ENCODE measurements around the gene RPL13. TPM values are rescaled to one million over a fixed set of nuclear protein-coding genes. Genes with fewer than 3 reads are reported as not detected.

RPL13 gene
- total RNA-seq, 1 donor from 2014 or later = 9,109 TPM

- DNase-seq (ENCODE audit: low read depth) = no peak
- TF ChIP-seq CTCF (conservative IDR thresholded peaks at IDR 0.05; ENCODE audit: low read depth, low read length) = no peak
- peak overlapping the region; percentile 72 for H3K4me3 ChIP-seq (ENCODE audit: low read depth, low read length)
Measured at GRCh38 chr16:89577055-89577759, 16.7 kb downstream of the RPL13 start.

- no peak for DNase-seq (ENCODE audit: low read depth)
- TF ChIP-seq CTCF (conservative IDR thresholded peaks at IDR 0.05; ENCODE audit: low read depth, low read length) = no peak
- no peak overlapping the region for H3K4me3 ChIP-seq (ENCODE audit: low read depth, low read length)
Measured at GRCh38 chr16:89579351-89579750, 18.9 kb downstream of the RPL13 start.

GRCh38 chr16:89581045-89581695 is 20.7 kb downstream of the RPL13 start:
- no peak overlapping the region for H3K4me3 ChIP-seq (ENCODE audit: low read depth, low read length)
- DNase-seq (ENCODE audit: low read depth) = peak; percentile 94
- no peak for TF ChIP-seq CTCF (conservative IDR thresholded peaks at IDR 0.05; ENCODE audit: low read depth, low read length)

- no peak for DNase-seq (ENCODE audit: low read depth)
- no peak for TF ChIP-seq CTCF (conservative IDR thresholded peaks at IDR 0.05; ENCODE audit: low read depth, low read length)
- H3K4me3 ChIP-seq (ENCODE audit: low read depth, low read length) = no peak overlapping the region
Measured at GRCh38 chr16:89581861-89582563, 21.5 kb downstream of the RPL13 start.

GRCh38 chr16:89582614-89583196 is 22.2 kb downstream of the RPL13 start:
- H3K4me3 ChIP-seq (ENCODE audit: low read depth, low read length) = no peak overlapping the region
- no peak for TF ChIP-seq CTCF (conservative IDR thresholded peaks at IDR 0.05; ENCODE audit: low read depth, low read length)
- DNase-seq (ENCODE audit: low read depth) = no peak

- H3K4me3 ChIP-seq (ENCODE audit: low read depth, low read length) = no peak overlapping the region
- no peak for TF ChIP-seq CTCF (conservative IDR thresholded peaks at IDR 0.05; ENCODE audit: low read depth, low read length)
- DNase-seq (ENCODE audit: low read depth) = no peak
Measured at GRCh38 chr16:89583197-89583894, 22.9 kb downstream of the RPL13 start.
